HG03469 (cell line): ENCODE results near the gene SCML1.
"Not testable (repeated sequence)": the region's sequence is repeated elsewhere in the genome, so short reads cannot be mapped to it uniquely, and the experiment has no call there.

ENCODE experiments used
- ATAC-seq: cut with Tn5 transposase; IDR thresholded peaks from one replicate; pipeline ENCODE4 v1.9.1; 2021; ENCODE audit warnings: mild to moderate bottlenecking, moderate library complexity, moderate number of reproducible peaks; ENCODE audit not compliant: unreplicated experiment

Gene SCML1

DNA sequence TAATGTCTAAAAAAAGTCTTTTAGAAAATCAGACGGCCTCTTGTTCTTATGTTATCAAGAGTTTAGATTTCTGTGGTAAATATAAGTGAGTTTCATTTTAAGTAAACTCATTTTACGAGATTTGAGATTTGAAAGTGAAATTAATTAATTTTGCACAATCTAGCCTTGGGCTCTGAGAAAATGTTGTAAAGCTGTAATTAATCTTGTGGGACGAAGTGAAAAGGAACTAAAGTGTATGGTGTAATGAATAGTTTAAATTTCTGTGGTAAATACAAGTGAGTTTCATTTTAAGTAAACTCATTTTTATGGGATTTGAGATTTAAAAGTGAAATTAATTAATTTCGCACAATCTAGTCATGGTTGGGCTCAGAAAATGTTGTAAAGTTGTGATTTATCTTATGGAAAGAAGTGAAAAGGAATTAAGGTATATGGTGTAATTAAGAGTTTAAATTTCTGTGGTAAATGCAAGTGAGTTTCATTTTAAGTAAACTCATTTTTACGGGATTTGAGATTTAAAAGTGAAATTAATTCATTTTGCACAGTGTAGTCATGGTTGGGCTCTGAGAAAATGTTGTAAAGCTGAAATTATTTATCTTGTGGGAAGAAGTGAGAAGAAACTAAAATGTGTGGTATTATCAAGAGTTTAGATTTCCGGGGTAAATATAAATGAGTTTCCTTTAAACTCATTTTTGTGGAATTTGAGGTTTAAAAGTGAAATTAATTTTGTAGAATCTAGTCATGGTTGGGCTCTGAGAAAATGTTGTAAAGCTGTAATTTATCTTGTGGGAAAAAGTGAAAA is 1.6 kb downstream of the SCML1 start:
- ATAC-seq: no peak

DNA sequence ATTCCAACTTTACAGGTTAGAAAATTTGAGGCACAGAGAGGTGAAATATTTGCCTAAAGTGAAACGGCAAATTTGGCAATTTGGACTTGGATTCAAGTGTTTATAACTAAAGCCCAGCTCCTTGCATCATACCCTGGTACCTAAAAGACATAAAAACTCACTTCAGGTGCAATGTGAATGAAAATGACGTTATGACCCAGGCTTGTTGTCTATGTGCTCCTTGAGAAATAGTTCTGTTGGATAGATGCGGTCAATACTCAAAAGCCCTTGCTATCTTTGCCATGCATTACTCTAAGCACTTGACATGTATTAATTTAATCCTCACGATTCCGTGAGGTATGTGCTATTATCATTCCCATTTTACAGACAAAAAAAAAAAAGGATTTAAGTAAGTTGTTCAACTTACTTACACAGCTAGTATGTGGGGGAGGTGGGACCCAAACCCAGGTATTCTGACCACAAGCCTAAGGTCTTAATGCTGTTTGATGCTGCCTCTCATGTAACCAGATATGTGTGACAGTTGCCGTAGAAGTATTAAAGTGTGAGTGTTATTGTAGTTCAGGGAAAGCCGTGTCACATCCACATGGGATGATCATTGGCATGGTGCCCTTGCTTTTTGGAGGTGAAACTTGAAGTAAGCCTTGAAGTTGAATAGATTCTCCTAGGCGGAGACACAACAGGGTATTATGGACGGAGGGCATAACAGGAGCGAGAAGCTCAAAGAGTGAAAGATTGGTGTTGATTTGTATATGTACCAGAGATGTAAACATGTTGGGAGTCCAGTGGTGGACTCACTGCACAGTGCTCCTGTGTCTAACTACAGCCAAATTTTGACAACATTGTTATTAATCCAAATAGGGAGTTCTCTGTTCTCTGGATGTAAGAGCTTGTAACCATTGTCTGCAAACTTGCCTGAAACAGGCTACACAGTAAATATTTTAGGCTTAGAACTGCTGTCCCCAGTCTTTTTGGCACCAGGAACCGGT is 3.1 kb downstream of the SCML1 start:
- ATAC-seq: no peak

DNA sequence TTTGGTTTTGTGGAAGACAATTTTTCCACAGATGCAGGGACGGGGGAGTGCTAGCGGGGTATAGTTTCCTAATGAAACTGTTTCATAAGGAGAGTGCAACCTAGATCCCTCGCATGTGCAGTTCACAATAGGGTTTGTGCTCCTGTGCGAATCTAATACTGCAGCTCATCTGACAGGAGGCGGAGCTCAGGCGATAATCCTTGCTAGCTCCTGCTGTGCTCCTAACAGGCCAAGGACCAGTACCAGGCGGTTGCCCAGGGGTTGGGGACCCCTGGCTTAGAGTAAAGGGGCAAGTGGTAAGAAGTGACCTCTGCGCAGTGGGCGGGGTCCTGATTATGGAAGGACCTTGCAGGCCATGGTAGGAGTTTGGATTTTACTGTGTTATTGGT is 3.8 kb downstream of the SCML1 start:
- ATAC-seq: no peak

DNA sequence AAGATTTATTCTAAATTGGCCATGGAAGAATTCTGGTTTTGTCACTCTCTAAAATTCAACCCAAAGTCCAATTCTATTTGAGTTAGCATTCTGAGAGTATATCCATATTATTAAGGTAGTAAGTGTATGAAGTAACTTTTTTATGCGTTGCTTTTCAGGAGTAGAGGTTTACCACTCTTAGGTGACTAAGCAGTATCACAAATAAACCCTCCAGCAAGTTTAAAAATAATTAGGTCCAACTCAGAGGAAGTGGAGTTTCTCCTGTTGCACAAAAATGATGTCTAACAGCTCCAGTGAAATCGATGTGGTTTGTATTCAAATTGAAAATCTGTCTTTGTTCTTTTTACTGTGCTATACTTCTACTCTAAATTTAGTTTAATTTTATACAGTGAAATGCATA is 6.6 kb downstream of the SCML1 start:
- no peak for ATAC-seq

DNA sequence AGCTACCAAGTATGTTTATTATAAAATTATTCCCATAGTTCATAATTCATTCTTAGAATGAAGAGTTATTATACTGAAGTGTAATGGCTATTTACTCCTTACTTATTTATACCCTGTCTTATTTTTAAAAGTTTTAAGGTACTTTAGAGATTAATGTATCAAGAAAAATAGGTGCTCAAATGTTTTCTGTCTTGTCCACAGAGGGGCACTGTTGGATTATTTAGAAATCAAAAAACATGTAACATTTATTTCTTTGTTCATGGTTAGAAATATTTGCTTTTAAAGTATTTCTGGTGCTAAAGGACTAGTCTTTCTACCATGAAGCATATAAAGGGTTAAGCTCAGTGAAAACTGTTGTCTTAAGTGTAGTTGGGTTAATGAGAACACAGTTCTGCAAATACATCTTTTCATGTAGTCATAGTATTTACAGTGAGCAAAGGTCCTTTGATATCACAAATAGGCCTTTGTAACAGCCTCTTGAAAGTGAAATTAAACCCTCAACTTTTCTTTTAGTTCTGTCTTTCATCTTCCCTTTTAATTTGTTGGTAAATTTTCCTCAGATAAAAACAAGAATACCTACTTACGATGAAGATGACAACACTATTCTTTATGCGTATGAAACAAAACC is 7.7 kb downstream of the SCML1 start:
- ATAC-seq: no peak

DNA sequence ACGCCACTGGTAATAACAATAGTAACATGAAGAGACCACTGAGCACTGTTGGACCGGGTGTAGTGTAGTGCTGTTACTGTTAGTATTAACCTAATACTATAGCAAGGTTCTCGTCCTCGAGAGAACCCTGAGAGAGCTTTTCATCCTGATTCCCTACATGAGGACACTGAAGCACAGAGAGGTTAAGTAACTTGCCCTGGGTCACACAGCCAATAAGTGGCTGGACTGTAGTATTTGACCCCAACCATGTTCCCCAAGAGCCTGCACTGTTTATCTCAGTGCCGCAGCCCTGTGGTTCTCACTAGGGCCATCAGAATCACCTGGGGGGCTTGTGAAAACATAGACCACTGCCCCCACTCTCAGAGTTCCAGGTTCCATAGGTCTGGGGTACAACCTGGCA is 10.4 kb downstream of the SCML1 start:
- ATAC-seq: no peak

DNA sequence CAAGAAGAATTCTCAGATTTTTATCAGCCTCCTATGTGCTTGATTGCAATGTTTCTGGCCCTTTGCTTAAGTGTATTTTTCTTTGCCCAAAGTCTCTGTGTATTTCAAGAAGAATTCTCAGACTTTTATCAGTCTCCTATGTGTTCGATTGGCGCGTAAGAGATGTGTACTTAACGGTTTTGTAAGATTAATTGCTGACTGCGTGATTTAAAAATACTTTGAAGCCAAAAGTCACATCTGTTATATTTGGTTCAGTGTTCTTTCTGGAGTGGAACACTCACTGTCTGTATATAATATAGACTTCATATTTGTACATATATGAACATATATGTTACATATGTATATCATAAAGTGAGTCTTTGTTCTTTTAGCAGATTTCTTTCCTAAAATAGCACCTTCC is 11.4 kb downstream of the SCML1 start:
- ATAC-seq: no peak

DNA sequence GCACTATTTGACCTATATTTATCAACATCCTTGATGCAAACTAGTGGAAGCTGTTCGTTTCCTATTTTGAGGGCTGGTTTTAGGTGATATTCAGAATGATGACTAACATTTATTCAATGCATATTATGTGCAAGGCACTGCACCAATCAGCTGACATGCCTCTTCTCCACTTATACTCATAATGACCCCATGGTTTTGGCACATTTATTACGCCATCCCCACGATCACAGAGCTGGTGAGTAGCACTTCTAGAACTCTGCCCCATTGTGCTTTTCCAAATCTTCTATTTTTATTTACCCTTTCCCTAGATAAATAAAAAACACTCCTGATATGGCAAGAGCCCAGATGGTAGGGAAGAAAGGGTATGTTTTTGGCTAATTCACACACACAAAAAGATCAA is 13.1 kb downstream of the SCML1 start:
- ATAC-seq: no peak

DNA sequence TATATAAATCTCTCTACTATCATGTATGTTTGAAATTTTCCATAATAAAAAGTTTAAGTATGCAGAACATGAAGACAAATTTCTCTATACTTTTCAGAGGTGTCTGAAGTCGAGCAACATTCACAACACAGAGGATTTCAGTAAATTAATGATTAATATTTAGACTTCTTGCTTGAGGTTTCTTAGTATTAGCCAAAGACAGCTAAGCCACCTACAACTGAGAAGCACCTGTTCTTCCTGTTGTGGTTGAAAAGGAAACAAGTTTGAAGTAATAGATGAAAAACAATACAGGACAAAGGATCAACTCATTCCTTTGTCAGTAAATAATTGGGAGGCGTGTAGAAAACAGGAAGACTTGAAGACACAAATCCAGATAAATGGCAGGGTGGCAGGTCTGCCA is 21.1 kb downstream of the SCML1 start:
- no peak for ATAC-seq

DNA sequence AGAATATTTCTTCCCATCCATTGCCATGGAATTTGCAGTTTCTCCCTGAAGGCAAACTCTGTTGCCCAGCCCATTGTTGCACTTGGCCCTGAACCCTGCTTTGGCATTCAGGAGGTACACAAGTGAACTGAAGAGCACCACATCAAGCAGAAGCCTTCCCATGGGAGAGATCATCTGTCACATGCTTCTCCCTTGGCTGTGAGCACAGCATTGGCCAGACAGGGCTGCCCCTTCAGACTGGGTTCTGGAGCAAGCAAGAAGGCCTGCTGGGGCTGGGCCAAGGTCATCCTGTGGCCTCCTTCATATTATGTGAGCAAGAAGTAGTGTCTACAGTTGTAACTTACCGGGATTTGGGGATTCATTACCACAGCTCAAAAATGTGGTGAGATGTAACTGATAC is 22.7 kb downstream of the SCML1 start:
- ATAC-seq: no peak

DNA sequence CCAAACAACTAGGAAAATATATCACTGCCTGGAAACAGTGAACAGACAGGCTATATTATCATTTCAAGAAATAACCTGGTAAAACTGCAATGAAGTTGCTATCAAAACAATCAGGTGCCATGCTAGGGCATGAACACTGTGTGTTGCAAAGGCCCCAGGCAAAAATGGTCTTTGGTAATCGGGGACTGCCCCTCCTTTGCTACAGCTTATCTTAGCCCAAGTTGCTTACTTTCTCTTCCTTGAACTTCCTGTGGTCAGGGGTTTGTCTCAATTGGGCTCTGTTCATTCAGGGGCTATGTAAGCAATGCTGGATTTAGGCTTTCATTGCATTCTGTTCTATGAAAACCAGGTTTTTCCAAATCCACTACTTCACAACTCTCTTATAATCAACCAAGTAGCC is 30.4 kb downstream of the SCML1 start:
- ATAC-seq: no peak

DNA sequence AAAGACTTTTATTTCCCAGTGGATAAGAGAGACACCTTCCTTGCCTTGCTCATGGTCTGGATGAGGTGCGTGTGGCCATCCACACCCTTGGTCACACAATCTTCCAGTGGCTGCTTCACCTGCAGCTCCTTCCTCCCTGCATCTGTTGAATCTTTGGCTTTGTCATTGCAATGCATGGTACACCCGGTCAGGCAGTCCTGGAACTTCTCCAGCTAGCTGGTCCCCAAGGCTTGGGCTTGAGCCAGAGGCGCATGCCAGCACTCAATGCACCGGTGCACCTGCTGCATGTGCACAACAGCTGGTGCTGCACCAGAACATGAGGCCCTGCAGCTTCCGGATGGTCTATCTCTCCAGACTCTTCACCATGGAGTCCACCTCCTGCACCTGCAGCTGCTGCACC is 31.7 kb downstream of the SCML1 start:
- ATAC-seq: no peak

DNA sequence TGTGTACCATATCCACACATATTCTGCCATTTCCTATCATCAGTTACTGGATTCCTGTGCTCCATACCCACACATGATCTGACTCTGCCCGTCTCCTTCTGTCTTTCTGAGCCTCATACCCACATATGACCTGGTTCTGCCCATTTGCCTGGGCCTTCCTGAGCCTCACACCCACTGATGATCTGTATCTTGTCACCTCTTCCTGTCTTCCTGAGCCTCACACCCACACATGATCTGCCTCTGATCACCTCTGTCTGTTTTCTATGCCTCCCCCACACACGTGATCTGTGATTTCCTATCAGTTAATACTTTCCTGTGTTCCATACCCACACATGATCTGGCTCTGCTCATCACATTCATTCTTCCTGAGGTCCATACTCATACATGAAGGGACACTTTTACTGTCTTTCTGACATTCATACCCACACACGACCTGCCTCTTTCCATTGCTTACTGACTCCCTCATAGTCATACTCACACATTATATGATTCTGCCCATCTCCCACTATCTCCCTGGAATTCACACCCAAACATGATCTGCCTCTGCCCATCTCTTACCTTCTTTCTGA is 32.5 kb downstream of the SCML1 start:
- ATAC-seq: no peak

DNA sequence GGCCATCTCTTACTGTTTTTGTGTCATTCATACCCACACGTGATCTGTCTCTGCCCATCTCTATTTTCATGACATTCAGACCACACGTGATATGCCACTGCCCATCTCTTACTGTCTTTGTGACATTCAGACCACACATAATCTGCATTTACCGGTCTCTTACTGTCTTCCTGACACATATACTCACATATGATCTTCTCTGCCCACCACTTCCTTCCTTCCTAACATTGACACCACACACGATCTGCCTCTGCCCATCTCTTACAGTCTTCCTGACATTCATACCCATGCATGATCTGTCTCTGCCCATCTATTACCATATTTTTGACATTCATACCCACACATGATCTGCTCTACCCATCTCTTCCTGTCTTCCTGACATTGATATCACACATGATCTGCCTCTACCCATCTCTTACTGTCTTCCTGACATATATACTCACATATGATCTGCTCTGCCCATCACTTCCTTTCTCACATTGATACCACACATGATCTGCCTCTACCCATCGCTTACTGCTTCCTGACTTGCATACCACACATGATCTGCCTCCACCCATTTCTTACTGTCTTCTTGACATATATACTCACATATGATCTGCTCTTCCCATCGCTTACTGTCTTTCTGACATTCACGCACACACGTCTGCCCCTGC is 36.1 kb downstream of the SCML1 start:
- no peak for ATAC-seq

DNA sequence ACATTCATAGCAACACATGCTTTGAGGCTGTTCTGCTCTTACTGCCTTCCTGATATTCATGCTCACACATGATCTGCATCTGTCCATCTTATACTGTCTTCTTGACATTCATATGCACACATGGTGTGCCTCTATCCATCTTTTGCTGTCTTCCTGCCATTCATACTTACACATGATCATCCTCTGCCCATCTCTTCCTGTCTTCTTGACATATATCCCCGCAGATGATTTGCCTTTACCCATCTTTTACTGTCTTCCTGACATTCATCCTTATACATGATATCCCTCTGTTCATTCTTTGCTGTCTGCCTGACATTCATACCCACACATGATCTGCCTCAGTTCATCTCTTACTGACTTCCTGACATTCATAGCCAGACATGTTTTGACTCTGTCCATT is 36.8 kb downstream of the SCML1 start:
- ATAC-seq: no peak

DNA sequence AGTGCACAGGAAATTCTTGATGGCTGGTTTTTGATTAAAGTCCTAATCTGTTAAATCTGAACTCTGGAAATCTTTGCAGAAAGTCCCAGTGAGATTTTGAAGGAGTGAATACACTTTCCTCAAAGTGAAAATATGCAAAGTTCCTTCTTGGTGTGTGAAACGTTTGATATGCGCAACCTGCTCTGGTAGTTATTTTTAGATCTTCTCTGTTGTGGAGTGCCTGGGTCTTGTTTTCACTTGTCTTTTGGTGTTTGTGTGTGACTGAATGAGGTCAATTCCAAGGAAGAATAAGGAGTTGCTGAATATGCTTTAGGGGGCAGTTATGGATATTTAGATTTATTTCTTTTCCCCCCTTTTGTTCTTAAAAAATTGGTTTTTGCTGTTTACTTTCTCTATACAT is 41.7 kb downstream of the SCML1 start:
- ATAC-seq: no peak

DNA sequence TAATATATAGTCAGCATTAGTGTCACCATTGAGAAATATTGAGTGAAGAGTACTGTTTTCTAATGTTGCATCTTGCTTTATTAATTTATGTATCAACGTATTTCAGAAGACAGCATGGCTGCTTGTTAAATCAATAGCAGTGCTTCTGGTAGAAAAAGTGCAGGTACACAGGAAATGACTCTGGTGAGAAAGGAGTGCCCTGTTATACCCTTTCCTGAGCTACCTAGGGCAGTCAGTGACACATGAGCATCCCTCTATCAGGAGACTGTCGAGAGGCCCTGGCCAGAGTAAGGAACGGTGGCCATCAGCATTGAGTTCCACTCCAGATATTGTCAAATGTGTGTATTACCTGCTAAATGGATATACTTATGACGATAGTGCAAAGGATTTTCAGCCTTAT is 42.1 kb downstream of the SCML1 start:
- no peak for ATAC-seq

DNA sequence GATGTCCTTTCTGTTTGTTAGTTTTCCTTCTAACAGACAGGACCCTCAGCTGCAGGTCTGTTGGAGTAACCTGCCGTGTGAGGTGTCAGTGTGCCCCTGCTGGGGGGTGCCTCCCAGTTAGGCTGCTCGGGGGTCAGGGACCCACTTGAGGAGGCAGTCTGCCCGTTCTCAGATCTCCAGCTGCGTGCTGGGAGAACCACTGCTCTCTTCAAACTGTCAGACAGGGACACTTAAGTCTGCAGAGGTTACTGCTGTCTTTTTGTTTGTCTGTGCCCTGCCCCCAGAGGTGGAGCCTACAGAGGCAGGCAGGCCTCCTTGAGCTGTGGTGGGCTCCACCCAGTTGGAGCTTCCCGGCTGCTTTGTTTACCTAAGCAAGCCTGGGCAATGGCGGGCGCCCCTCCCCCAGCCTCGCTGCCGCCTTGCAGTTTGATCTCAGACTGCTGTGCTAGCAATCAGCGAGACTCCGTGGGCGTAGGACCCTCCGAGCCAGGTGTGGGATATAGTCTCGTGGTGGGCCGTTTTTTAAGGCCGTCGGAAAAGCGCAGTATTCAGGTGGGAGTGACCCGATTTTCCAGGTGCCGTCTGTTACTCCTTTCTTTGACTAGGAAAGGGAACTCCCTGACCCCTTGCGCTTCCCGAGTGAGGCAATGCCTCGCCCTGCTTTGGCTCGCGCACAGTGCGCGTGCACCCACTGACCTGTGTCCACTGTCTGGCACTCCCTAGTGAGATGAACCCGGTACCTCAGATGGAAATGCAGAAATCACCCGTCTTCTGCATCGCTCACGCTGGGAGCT is 49.5 kb downstream of the SCML1 start:
- ATAC-seq: not testable (repeated sequence)

DNA sequence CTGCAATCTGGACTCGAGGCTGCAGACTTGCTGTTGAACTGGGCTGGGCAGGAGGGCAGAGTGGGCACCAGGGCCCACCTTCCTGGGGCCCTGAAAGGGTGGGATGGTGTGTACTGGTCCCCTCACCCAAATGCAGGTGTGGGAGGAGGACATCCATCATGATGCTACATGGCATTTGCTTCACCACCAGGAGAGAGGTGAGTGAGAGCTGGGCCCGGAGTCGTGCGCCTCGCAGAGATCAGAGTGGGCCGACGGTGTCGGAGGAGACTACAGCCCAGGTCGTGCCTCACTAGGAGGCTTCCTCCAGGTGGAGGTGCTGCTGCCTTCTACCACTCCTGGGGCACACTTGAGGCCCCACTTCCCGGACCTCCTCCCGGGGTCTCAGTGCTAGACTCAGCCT is 50.3 kb downstream of the SCML1 start:
- ATAC-seq: no peak

DNA sequence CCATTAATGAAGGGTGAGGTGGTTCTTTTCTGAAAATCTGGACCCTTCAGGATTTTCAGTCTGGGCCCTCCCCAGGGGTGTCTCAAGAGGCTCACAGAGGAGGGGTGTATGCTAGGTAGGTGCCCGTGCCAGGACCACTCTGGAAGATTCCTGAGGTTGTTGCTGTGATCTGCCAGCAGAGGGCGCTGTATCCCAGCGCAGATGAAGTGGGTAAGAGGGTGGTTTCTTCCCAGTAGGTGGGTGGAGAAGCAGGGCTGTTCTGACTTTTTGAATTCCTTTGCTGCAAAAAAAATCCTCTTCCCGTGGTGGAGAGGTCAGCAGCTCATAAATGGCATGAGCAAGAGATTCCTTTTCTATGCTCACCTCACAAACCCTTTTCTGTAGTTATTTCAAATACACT is 51.1 kb downstream of the SCML1 start:
- ATAC-seq: no peak
